Stimulated activated CD4-positive, alpha-beta T cell treated with anti-CD3 and anti-CD28 coated beads, Interleukin-12 subunit alpha, Interleukin-12 subunit beta, amount 100 ng/mL, for 48 hours (primary cell): ENCODE measurements around the gene PFN1.
A peak's percentile ranks its signal among the peaks of the same experiment; 100 is the strongest.
"Not testable (repeated sequence)": the region's sequence is repeated elsewhere in the genome, so short reads cannot be mapped to it uniquely, and the experiment has no call there.

Experiments
- DNase-seq, 3 donors: peaks; one replicate each; pipeline ENCODE4 v3.0.0-alpha.2; 2020; ENCODE audit warnings: low read depth in 2 of 3, low spot score in 1 of 3

The PFN1 gene

DNA sequence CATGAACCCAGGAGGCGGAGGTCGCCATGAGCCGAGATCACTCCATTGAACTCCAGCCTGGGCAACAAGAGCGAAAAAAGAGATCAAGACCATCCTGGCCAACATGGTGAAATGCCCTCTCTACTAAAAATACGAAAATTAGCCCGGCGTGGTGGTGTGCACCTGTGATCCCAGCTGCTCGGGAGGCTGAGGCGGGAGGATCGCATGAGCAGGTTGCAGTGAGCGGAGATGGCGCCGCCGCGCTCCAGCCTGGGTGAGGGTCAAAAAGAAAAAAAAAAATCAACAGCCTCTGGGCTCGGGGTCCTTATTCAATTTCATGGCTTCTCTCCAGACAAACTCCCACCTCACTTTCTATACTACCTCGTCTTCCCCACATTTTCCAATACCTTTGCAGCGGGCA, 19.4 kb downstream of the PFN1 start:
- DNase-seq, result no peak

GRCh38 chr17:4926577-4927335, 21.6 kb downstream of the PFN1 start:
- not testable (repeated sequence) for DNase-seq

DNA sequence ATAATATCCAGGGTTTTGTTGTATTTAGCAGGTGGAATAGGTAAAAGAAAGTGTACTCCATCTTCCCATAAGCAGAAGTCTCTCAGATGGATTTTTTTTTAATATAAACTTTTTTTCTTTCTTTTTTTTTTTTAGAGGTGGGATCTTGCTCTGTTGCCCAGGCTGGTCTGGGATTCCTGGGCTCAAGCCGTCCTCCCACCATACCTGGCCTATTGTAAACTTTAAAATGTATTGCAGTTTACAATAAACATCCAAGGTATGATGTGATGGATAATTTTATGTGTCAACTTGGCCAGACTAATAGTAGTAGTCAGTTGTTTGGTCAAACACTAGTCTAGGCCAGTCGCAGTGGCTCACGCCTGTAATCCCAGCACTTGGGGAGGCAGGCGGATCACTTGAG, 27.0 kb downstream of the PFN1 start:
- no peak for DNase-seq

- no peak for DNase-seq
These were observed 27.8 kb downstream of the PFN1 start for GRCh38 chr17:4920351-4921048.

DNA sequence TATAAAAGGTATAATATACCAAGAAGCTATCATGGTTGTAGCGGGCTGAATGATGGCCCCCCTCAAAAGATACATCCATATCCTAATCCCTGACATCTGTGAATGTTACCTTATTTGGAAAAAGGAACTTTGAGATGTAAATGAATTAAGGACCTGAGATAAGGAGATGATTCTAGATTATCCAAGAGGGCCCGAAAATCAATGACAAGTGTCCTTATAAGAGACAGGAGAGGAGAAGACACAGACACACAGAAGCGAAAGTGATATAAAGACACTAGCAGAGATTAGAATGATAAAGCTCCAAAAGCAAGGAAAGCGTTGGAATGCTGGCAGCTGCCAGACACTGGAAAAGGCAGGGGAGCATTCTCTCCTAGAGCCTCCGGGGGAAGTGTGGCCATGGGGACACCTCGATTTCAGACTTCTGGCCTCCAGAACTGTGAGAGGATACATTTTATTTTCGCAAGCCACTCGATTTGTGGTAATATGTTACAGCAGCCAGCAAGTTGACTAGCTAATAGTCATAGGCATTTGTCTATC, 28.8 kb downstream of the PFN1 start:
- no peak for DNase-seq

DNA sequence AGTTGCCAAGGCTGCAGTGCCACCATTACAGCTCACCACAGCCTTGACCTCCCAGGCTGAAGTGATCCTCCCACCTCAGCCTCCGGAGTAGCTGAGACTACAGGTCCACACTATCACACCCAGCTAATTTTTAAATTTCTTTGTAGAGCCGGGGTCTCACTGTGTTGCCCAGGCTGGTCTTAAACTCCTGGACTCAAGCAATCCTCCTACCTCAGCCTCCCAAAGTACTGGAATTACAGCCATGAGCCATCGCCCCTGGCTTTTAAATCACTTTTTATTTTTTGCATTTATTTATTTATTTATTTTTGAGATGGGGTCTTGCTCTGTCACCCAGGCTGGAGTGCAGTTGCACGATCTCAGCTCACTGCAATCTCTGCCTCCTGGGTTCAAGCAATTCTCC, 33.8 kb downstream of the PFN1 start:
- DNase-seq, result not testable (repeated sequence)

- no peak for DNase-seq
These were observed 34.3 kb downstream of the PFN1 start for GRCh38 chr17:4913994-4914393.

GRCh38 chr17:4908711-4909496, 39.4 kb downstream of the PFN1 start:
- peak; percentile 61 to 67 (median 63) for DNase-seq

GRCh38 chr17:4908301-4908700, 40.0 kb downstream of the PFN1 start:
- DNase-seq, result no peak

- not testable (repeated sequence) for DNase-seq
These were observed 41.7 kb downstream of the PFN1 start for GRCh38 chr17:4906642-4907041.

DNA sequence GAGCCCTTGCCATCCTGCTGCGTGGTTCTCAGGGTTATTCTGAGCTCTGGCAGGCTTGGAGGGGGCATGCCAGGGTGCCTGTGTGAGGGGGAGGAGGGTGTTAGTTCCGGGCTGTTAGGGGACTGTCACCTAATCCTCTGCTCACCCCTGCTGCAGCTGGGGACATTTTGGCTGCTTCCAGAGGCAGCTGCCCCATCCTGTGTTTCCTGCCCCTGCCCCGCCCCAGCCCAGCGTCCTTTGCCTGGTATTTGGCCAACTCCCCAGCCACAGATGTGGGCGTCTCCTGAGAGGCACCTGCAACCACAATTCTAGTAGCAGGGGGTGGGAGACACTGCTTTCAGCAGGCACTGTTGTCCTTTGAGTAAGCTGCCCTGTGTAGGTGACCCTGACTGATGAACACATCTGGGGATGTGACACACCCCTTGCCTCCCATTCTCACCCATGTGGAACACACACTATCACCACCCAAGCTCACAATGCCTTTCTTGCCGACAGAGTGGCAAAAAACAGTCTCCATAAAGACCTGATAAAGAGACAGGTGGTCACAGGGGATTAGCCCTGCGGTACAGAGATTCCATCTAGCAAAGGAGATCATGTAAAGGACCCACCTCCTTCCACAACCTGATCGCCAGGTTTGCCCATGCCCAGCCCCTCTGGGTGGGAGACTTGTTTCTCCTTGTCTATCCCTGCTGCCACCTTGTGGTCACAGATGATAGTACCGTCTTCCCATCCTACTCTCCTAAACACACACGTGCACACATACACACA, 45.1 kb downstream of the PFN1 start, which contains the start of gene CHRNE:
Gene CHRNE (minus strand): TSS at position 48 of the 768 bp plus-strand sequence. CDS start 35 bp downstream, at position 13.
- peak; percentile 62 to 83 (median 70) for DNase-seq

DNA sequence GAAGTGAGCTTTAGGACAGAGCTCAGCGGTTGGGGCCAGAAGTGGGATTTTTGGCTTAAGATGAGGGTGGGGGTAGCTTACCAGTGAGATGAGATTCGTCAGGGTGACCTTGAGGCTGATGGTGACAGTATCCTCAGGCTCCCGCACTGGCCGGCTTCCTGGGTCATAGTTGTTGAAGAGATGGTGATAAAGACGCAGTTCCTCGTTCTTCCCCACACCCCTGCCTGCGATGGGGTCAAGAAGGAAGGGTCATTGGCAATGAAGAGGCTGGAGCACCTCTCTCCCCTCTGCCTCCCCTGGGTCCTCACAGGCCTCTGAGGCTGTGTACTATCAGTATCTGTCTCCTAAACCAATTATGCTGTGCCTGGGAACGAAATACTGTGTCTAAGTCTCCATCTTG, 45.8 kb downstream of the PFN1 start:
- no peak for DNase-seq

DNA sequence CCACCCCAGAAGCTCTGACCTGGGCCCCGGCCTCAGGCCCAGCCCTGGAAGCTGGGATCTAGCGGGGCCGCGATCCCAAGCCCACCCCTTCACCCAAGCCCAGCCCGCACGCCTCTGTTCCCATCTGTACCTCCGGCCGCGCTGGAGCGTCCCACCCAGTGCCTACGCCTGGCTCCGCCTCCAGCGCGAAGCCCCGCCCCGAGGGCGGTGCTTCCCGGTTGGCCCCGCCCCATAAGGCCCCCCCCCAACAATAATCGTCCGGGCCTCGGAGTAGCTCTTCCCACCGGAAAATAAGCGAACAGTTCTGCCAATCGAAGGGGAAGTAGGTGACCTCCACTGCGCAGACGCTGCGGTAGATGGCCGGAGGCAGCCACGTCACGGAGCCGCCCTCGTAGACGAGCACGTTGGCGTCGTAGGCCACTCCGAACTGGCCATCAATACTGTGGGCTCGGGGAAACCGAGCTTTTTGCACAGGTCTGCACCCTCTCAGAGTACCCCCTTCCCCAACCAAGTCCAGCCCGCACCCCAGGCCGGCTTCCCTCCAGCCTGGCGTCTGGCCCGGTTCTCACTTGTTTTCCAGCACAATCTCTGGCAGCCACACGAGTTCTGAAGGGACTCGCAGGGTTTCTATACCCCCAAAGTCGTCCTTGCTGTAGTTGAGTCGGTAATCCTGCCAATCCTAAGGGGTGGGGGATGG, 46.5 kb downstream of the PFN1 start:
- DNase-seq, result no peak

- DNase-seq, result no peak
These were observed 47.2 kb downstream of the PFN1 start for GRCh38 chr17:4901108-4901647.

GRCh38 chr17:4900231-4901107, 47.9 kb downstream of the PFN1 start:
- peak in 1 of 3 donors; percentile 23 for DNase-seq

DNA sequence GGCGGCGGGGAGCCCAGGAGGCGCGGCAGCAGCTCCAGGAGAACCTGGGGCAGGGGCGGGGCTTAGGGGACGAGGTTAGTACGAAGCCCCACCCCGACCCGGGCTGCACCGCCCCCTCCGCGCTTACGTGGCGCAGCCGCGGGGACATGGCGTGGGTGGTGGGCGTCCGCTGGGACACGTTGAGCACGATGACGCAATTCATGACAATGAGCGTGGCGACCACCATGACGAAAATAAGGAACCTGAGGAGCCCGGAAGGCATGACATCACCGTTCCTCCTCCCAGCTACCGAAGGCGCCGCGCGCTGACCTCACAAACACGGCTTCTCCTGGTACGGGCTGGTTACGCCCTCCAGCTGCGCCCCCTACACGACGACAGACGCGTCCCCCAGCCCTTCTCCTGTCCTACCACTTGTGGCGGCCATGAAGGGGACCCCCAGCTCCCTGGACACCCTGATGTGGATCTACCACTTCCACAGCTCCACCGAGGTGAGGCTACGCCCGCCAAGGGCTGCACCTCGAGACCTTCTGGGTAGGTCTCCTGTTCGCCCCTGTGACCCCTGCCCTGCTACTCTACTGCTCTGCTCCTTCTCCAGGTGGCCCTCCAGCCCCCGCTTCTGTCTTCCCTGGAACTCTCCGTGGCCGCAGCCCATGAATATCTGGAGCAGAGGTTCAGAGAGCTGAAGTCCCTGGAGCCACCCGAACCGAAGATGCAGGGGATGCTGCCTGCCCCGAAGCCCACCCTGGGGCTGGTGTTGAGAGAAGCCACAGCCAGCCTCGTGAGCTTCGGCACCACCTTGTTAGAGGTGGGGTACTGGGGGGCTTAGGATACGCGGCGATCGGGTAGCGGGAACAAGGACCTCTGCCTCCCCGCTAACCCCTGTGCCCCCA, 48.7 kb downstream of the PFN1 start, which contains the start of gene C17orf107:
Gene C17orf107 (plus strand): TSS at position 196 of the 890 bp plus-strand sequence. CDS start 227 bp downstream, at position 423.
- DNase-seq, result peak; percentile 89 to 96 (median 91)

DNA sequence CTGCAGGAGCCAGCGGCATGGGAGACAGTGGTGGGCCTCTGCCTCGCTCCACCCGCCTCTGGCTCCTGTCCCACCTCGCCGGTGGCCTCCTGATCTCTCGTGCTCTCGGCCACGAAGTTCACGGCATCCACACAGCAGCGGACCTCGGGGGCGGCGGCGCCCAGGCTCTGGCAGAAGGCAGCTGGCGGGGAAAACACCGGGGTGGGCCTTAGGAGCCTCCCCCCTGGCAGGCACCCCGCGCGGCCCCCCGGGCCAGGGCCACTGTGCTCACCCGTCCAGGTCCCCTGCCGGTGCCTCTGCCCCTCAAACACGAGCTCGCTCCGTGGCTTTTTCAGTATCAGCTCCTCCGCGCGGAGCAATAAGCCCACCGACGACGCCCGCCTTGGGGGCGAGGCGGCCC, 49.4 kb downstream of the PFN1 start:
- DNase-seq, result no peak

GRCh38 chr17:4898351-4898750, 50.0 kb downstream of the PFN1 start:
- DNase-seq, result no peak
